NCI-H187 (cell line): ENCODE measurements around the gene KCNE3.

Source experiments
- DNase-seq, 2 experiments: peaks; one replicate each; lab custom pipeline; 2025; lab: John Stamatoyannopoulos, UW

Gene KCNE3

GRCh38 chr11:74466916-74467885 lies at the start of gene KCNE3:
Gene KCNE3 (minus strand): TSS chr11:74467549. CDS start chr11:74457563, 9,986 bp downstream.
- no peak for DNase-seq

- no peak for DNase-seq
Observed at GRCh38 chr11:74507582-74507981, 40.2 kb upstream of the KCNE3 start.

- no peak for DNase-seq
Observed at GRCh38 chr11:74506823-74507222, 39.5 kb upstream of the KCNE3 start.

- DNase-seq, result no peak
Observed at GRCh38 chr11:74505911-74506310, 38.6 kb upstream of the KCNE3 start.

GRCh38 chr11:74504100-74504691 lies 36.8 kb upstream of the KCNE3 start:
- no peak for DNase-seq

GRCh38 chr11:74494916-74495315 lies 27.6 kb upstream of the KCNE3 start:
- no peak for DNase-seq

GRCh38 chr11:74493791-74494630 lies 26.7 kb upstream of the KCNE3 start:
- peak in 1 of 2 experiments; percentile 66 for DNase-seq

- peak; percentile 94 to 98 for DNase-seq
Observed at GRCh38 chr11:74492974-74493790, 25.8 kb upstream of the KCNE3 start, which contains the start of gene LIPT2. Gene LIPT2 (minus strand): TSS chr11:74493724. CDS start chr11:74493703, 21 bp downstream.

- DNase-seq, result no peak
Observed at GRCh38 chr11:74492084-74492483, 24.7 kb upstream of the KCNE3 start.

GRCh38 chr11:74490941-74491340 lies 23.6 kb upstream of the KCNE3 start:
- DNase-seq, result no peak

- DNase-seq, result no peak
Observed at GRCh38 chr11:74487875-74488274, 20.5 kb upstream of the KCNE3 start.

- no peak for DNase-seq
Observed at GRCh38 chr11:74485868-74486267, 18.5 kb upstream of the KCNE3 start.

- DNase-seq, result no peak
Observed at GRCh38 chr11:74480688-74481417, 13.5 kb upstream of the KCNE3 start.

- no peak for DNase-seq
Observed at GRCh38 chr11:74479732-74480123, 12.4 kb upstream of the KCNE3 start.

- DNase-seq, result no peak
Observed at GRCh38 chr11:74478877-74479731, 11.8 kb upstream of the KCNE3 start.

GRCh38 chr11:74476536-74476935 lies 9.2 kb upstream of the KCNE3 start:
- DNase-seq, result no peak

GRCh38 chr11:74474316-74474715 lies 7.0 kb upstream of the KCNE3 start:
- no peak for DNase-seq

GRCh38 chr11:74473382-74474173 lies 6.2 kb upstream of the KCNE3 start:
- no peak for DNase-seq
